ENCODE results near the gene SLC66A1.
A peak's percentile ranks its signal among the peaks of the same experiment; 100 is the strongest.

The SLC66A1 gene

DNA sequence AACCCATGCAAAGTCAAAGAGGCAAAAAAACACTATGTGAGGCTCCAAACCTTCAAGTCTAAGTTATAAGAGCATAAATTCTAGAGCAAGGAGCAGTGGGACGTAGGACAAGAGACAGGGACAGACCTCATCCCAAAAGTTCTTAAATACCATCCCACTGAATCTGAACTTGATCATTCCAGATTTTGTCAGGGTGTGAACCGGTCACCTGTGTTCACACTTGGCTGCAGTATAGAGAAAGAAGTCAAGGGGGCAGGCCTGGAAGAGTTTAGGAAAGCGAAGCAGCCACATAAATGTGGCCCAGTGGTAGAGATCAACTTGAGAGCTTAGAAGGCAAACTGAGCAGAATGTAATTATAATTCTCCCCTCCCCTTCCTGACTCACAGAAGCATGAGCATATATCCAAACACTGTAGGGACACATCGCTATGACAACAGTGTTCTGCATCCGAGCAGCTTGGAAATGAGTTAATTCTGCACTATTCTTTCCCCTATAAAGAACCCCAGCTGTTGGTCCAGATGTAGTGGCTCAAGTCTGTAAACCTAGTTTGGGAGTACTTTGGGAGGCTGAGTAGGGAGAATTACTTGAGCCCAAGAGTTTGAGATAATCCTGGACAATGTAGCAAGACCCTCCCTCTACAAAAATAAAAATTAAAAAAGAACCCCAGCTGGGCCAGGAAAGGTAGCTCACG lies 2.9 kb upstream of the SLC66A1 start:
- H2AFZ ChIP-seq (ENCODE audit: low read length) = no peak overlapping the region
- H3K79me2 ChIP-seq (ENCODE audit: insufficient read depth, low read length) = peaks cover 48% of the 10 kb centered on the region
- TF ChIP-seq, protein P1, sequence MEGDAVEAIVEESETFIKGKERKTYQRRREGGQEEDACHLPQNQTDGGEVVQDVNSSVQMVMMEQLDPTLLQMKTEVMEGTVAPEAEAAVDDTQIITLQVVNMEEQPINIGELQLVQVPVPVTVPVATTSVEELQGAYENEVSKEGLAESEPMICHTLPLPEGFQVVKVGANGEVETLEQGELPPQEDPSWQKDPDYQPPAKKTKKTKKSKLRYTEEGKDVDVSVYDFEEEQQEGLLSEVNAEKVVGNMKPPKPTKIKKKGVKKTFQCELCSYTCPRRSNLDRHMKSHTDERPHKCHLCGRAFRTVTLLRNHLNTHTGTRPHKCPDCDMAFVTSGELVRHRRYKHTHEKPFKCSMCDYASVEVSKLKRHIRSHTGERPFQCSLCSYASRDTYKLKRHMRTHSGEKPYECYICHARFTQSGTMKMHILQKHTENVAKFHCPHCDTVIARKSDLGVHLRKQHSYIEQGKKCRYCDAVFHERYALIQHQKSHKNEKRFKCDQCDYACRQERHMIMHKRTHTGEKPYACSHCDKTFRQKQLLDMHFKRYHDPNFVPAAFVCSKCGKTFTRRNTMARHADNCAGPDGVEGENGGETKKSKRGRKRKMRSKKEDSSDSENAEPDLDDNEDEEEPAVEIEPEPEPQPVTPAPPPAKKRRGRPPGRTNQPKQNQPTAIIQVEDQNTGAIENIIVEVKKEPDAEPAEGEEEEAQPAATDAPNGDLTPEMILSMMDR (conservative IDR thresholded peaks at IDR 0.05; ENCODE audit: low read length) = no peak
- TF ChIP-seq EZH2phosphoT487 (IDR thresholded peaks at IDR 0.05; ENCODE audit: borderline replicate concordance) = no peak
- H3F3A ChIP-seq (ENCODE audit: low read depth) = no peaks in the 10 kb centered on the region
- H3K9me2 ChIP-seq (replicated peaks; ENCODE audit: low read depth, low read length) = no peaks in the 10 kb centered on the region
- peak overlapping the region; percentile 100 for H3K4me2 ChIP-seq (ENCODE audit: low read depth, low read length, poor library complexity, severe bottlenecking)
- H3K9me3 ChIP-seq (ENCODE audit: insufficient read depth, low read depth, low read length) = no peaks in the 10 kb centered on the region
- no peak overlapping the region for H3K4me3 ChIP-seq (ENCODE audit: low read length, poor library complexity, severe bottlenecking)
- H3K27me3 ChIP-seq (ENCODE audit: insufficient read depth, low read length, poor library complexity, severe bottlenecking) = no peaks in the 10 kb centered on the region
- peaks cover 27% of the 10 kb centered on the region for H3K4me1 ChIP-seq (ENCODE audit: insufficient read depth, low read length, poor library complexity, severe bottlenecking)
- peaks cover 17% of the 10 kb centered on the region; the same call in 1 of the 2 replicates for H3K36me3 ChIP-seq (ENCODE audit: insufficient read depth, low read length)
- peaks cover 7% of the 10 kb centered on the region for H4K20me1 ChIP-seq (ENCODE audit: insufficient read depth, low read length, poor library complexity, severe bottlenecking)
- H3K9ac ChIP-seq (ENCODE audit: low read depth, low read length, poor library complexity, severe bottlenecking) = no peak overlapping the region

DNA sequence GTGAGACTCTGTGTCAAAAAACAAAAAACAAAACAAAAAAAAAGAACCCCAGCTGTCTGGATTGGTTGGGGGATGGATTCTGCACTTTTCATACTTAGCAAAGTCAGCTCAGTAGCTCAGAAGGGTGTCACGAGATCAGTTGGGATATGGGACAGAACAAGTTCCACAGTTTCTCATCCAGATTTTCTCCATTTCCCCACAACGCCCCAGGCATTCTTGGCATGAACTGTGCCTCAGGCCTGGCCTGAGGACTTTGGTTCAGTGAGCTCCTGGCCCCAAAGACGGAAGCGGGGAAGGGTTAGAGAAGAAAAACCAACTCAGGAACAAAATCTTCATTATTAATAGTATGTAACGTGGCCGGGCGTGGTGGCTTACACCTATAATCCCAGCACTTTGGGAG lies 2.1 kb upstream of the SLC66A1 start:
- Histone ChIP-seq H3K9me2 (replicated peaks; ENCODE audit: low read depth, low read length) (no peaks in the 10 kb centered on the region), H3K4me1 (ENCODE audit: insufficient read depth, low read length, poor library complexity, severe bottlenecking) (peaks cover 35% of the 10 kb centered on the region), H4K20me1 (ENCODE audit: insufficient read depth, low read length, poor library complexity, severe bottlenecking) (peaks cover 7% of the 10 kb centered on the region), H3K9ac (ENCODE audit: low read depth, low read length, poor library complexity, severe bottlenecking) (no peak overlapping the region), H3K27me3 (ENCODE audit: insufficient read depth, low read length, poor library complexity, severe bottlenecking) (no peaks in the 10 kb centered on the region), H2AFZ (ENCODE audit: low read length) (no peak overlapping the region), H3K9me3 (ENCODE audit: insufficient read depth, low read depth, low read length) (no peaks in the 10 kb centered on the region), H3K4me3 (ENCODE audit: low read length, poor library complexity, severe bottlenecking) (no peak overlapping the region), H3K4me2 (ENCODE audit: low read depth, low read length, poor library complexity, severe bottlenecking) (peak overlapping the region; percentile 100), H3F3A (ENCODE audit: low read depth) (no peaks in the 10 kb centered on the region), H3K36me3 (ENCODE audit: insufficient read depth, low read length) (peaks cover 11% of the 10 kb centered on the region; the same call in 1 of the 2 replicates), H3K79me2 (ENCODE audit: insufficient read depth, low read length) (peaks cover 53% of the 10 kb centered on the region)
- TF ChIP-seq EZH2phosphoT487 (IDR thresholded peaks at IDR 0.05; ENCODE audit: borderline replicate concordance) = no peak
- TF ChIP-seq, protein P1 (conservative IDR thresholded peaks at IDR 0.05; ENCODE audit: low read length) = no peak

DNA sequence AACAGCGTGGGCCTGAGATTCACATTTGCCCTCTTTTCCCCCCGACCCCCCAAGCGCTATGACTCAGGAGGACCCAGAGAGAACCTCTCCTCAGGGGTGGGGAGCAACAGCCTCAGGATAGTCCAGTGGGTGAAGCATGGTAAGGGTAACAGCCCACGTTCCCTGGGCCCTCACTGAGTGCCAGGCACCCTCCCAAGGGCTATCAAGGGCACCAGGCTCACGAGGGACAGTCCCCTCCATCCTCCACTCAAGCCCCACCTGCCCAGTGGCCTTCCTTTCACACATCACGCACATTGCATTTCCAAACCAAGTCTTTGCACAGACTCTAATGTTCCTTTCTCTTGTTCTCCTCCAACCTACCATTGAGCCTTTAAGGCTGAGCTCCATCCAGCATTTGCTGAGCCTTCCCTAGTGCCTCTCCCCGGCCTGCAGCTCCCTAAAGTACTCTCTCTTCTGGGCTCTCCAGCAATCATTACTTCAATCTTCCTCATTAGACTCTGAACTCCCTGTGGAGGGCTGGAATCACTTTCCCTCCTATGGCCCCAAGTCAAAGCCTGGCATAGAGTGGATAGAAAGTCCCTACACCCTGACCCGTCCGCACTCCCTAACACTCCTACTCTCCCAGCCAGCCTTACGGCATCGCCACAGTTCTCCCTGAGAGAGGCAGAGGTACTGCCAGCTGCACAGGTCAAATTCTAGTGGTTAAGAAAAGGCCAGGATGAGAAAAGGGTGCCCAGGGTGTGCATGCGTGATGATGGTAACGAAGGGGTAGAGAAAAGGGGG lies 1.2 kb upstream of the SLC66A1 start:
- TF ChIP-seq EZH2phosphoT487 (IDR thresholded peaks at IDR 0.05; ENCODE audit: borderline replicate concordance) = no peak
- TF ChIP-seq, protein P1 (conservative IDR thresholded peaks at IDR 0.05; ENCODE audit: low read length) = no peak
- H2AFZ ChIP-seq (ENCODE audit: low read length) = peak overlapping the region; percentile 92; the same call in 1 of the 2 replicates

More for the DNA sequence above, 1.2 kb upstream of the SLC66A1 start:
- H3K9me2 ChIP-seq (replicated peaks; ENCODE audit: low read depth, low read length) = no peaks in the 10 kb centered on the region
- peaks cover 4% of the 10 kb centered on the region; the same call in 1 of the 2 replicates for H3K36me3 ChIP-seq (ENCODE audit: insufficient read depth, low read length)
- H3K4me2 ChIP-seq (ENCODE audit: low read depth, low read length, poor library complexity, severe bottlenecking) = peak overlapping the region; percentile 100
- peaks cover 7% of the 10 kb centered on the region for H4K20me1 ChIP-seq (ENCODE audit: insufficient read depth, low read length, poor library complexity, severe bottlenecking)
- no peaks in the 10 kb centered on the region for H3K27me3 ChIP-seq (ENCODE audit: insufficient read depth, low read length, poor library complexity, severe bottlenecking)
- peak overlapping the region; percentile 93 for H3K9ac ChIP-seq (ENCODE audit: low read depth, low read length, poor library complexity, severe bottlenecking)
- no peaks in the 10 kb centered on the region for H3F3A ChIP-seq (ENCODE audit: low read depth)
- peak overlapping the region; percentile 98 for H3K4me3 ChIP-seq (ENCODE audit: low read length, poor library complexity, severe bottlenecking)
- peaks cover 43% of the 10 kb centered on the region for H3K4me1 ChIP-seq (ENCODE audit: insufficient read depth, low read length, poor library complexity, severe bottlenecking)
- H3K79me2 ChIP-seq (ENCODE audit: insufficient read depth, low read length) = peaks cover 53% of the 10 kb centered on the region
- H3K9me3 ChIP-seq (ENCODE audit: insufficient read depth, low read depth, low read length) = no peaks in the 10 kb centered on the region

Measured in Loucy (cell line).